ENCODE measurements around the gene DZIP1L.

DNA sequence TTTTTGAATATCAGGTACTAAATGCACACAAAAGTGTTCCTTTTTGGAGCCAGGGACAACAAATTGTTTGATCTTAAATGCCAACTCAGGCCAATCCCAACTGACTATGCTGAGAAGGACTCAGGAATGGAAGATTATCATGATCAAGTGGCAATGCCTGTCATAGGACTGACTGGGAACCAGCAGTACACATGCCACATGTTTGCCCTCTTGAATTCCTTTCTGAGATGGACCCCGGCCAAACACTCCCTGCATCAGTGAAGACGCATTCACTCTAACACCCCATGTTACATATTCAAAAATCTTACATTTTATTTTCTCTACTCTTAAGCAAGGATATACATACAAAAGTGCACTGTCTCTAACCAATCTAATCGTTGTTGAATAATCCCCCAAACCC lies 69.3 kb downstream of the DZIP1L start:
- TF ChIP-seq, protein P1, sequence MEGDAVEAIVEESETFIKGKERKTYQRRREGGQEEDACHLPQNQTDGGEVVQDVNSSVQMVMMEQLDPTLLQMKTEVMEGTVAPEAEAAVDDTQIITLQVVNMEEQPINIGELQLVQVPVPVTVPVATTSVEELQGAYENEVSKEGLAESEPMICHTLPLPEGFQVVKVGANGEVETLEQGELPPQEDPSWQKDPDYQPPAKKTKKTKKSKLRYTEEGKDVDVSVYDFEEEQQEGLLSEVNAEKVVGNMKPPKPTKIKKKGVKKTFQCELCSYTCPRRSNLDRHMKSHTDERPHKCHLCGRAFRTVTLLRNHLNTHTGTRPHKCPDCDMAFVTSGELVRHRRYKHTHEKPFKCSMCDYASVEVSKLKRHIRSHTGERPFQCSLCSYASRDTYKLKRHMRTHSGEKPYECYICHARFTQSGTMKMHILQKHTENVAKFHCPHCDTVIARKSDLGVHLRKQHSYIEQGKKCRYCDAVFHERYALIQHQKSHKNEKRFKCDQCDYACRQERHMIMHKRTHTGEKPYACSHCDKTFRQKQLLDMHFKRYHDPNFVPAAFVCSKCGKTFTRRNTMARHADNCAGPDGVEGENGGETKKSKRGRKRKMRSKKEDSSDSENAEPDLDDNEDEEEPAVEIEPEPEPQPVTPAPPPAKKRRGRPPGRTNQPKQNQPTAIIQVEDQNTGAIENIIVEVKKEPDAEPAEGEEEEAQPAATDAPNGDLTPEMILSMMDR (IDR thresholded peaks at IDR 0.05; ENCODE audit: insufficient read depth, low read depth, low read length), result no peak
- TF ChIP-seq EZH2 (IDR thresholded peaks at IDR 0.05; ENCODE audit: insufficient read depth, low read length), result no peak
